Natural killer cell (primary cell): ENCODE measurements around the gene CCDC27. TPM values are rescaled to one million over a fixed set of nuclear protein-coding genes. Genes with fewer than 3 reads are reported as not detected.

Experiments
- ATAC-seq, 3 donors: fragments of 150-1000 bp in 2 of 3; fragments of 200-7000 bp in 1 of 3; cut with Tn5 transposase; 1 replicate in 1 of 3; 2 replicates in 2 of 3; pipeline ENCODE4 v1.10.0; 2021; ENCODE audit warnings: mild to moderate bottlenecking in 2 of 3, moderate library complexity in 2 of 3
- DNase-seq, 2 donors: peaks; one replicate each; pipeline versions ENCODE4 v3.0.0 to v3.0.0-alpha.2; 2013 to 2021; ENCODE audit warnings: mixed read lengths in 1 of 2
- H3K27ac ChIP-seq: one replicate; pipeline ENCODE4 v1.5.1; 2013; ENCODE audit warnings: mild to moderate bottlenecking, low read length
- H3K27me3 ChIP-seq: one replicate; pipeline ENCODE4 v1.6.1; 2013; ENCODE audit warnings: low read length; ENCODE audit not compliant: control insufficient read depth, insufficient read depth
- H3K36me3 ChIP-seq: one replicate; pipeline ENCODE4 v1.6.1; 2013; ENCODE audit warnings: low read length; ENCODE audit not compliant: control insufficient read depth, insufficient read depth
- H3K4me1 ChIP-seq: one replicate; pipeline ENCODE4 v1.6.1; 2013; ENCODE audit warnings: low read length; ENCODE audit not compliant: control insufficient read depth, insufficient read depth
- H3K4me3 ChIP-seq: one replicate; pipeline ENCODE4 v1.5.1; 2013; ENCODE audit warnings: low read length
- H3K9me3 ChIP-seq: one replicate; pipeline ENCODE4 v1.6.1; 2013; ENCODE audit warnings: low read length; ENCODE audit not compliant: control insufficient read depth, insufficient read depth
- H3K27ac Mint-ChIP-seq, 2 donors: one replicate each; pipeline ENCODE4 v1.8.0; 2022; ENCODE audit warnings: mild to moderate bottlenecking in 2 of 2, mixed read lengths in 2 of 2, moderate library complexity in 1 of 2
- H3K27me3 Mint-ChIP-seq, 2 donors: one replicate each; pipeline ENCODE4 v1.8.0; 2022; ENCODE audit warnings: low read depth in 2 of 2, mixed read lengths in 2 of 2
- H3K36me3 Mint-ChIP-seq: one replicate; pipeline ENCODE4 v1.8.0; 2022; ENCODE audit warnings: mixed read lengths
- H3K4me1 Mint-ChIP-seq, 2 donors: one replicate each; pipeline ENCODE4 v1.8.0; 2022; ENCODE audit warnings: mixed read lengths in 2 of 2
- H3K4me3 Mint-ChIP-seq: one replicate; pipeline ENCODE4 v1.8.0; 2022; ENCODE audit warnings: mild to moderate bottlenecking, moderate library complexity, mixed read lengths
- H3K9me3 Mint-ChIP-seq, 2 donors: one replicate each; pipeline ENCODE4 v1.8.0; 2022; ENCODE audit warnings: mixed read lengths in 2 of 2
- CTCF ChIP-seq: fragments of 200-600 bp; IDR thresholded peaks from one replicate; pipeline ENCODE4 v1.8.0; 2022; ENCODE audit warnings: antibody characterized with exemption
- WGBS: methylation state at CpG from one replicate; pipeline ENCODE4 v1.1.7; 2013; ENCODE audit warnings: missing lambda C conversion rate; ENCODE audit not compliant: insufficient coverage; 5-methylcytosine and 5-hydroxymethylcytosine counted together
- intact Hi-C: fragments of 100-400 bp; cut with micrococcal nuclease; formaldehyde crosslinking; loops from one replicate; pipeline ENCODE4 v1.14.2; 2022
- total RNA-seq, 4 donors: library from RNA; stranded (reverse); fragments of 120-200 nt in 1 of 4; gene quantifications; one replicate each; pipeline versions ENCODE4 v1.2.3 to v1.2.4, GENCODE V29; 2013 to 2022

CCDC27 gene
- total RNA-seq, 3 donors from 2014 or later (not counting 1 experiment from before 2014, with no cell fraction given): not detected

- no peak overlapping the region for H3K4me3 Mint-ChIP-seq
- H3K27me3 Mint-ChIP-seq: no peaks in the 10 kb centered on the region
- no peak for DNase-seq
- Histone ChIP-seq H3K4me3 (no peak overlapping the region), H3K27ac (no peak overlapping the region), H3K9me3 (no peaks in the 10 kb centered on the region), H3K27me3 (no peaks in the 10 kb centered on the region), H3K36me3 (no peaks in the 10 kb centered on the region), H3K4me1 (no peaks in the 10 kb centered on the region)
- ATAC-seq: no peak
- H3K9me3 Mint-ChIP-seq: no peaks in the 10 kb centered on the region
- WGBS: 66% methylated on average over 25 of the region's 25 CpGs
- intact Hi-C loops: no loop called here
- no peak overlapping the region for H3K27ac Mint-ChIP-seq
- TF ChIP-seq CTCF: no peak
- no peaks in the 10 kb centered on the region for H3K4me1 Mint-ChIP-seq
- no peaks in the 10 kb centered on the region for H3K36me3 Mint-ChIP-seq
Observed at GRCh38 chr1:3730543-3731247, 21.6 kb upstream of the CCDC27 start.

GRCh38 chr1:3731583-3732433 is 20.4 kb upstream of the CCDC27 start:
- no peak for DNase-seq
- H3K36me3 Mint-ChIP-seq: no peaks in the 10 kb centered on the region
- no peak for ATAC-seq
- intact Hi-C loops: no loop called here
- H3K4me3 ChIP-seq: no peak overlapping the region
- no peaks in the 10 kb centered on the region for H3K4me1 ChIP-seq
- H3K27me3 Mint-ChIP-seq: no peaks in the 10 kb centered on the region
- no peak overlapping the region for H3K27ac ChIP-seq
- H3K4me3 Mint-ChIP-seq: no peak overlapping the region
- no peaks in the 10 kb centered on the region for H3K36me3 ChIP-seq
- H3K4me1 Mint-ChIP-seq: no peaks in the 10 kb centered on the region
- no peaks in the 10 kb centered on the region for H3K9me3 ChIP-seq
- no peak overlapping the region for H3K27ac Mint-ChIP-seq
- no peaks in the 10 kb centered on the region for H3K27me3 ChIP-seq
- no peak for TF ChIP-seq CTCF
- 87% methylated on average over 25 of the region's 25 CpGs for WGBS
- H3K9me3 Mint-ChIP-seq: no peaks in the 10 kb centered on the region

- no peak for DNase-seq
- H3K4me1 Mint-ChIP-seq: no peaks in the 10 kb centered on the region
- H3K9me3 Mint-ChIP-seq: no peaks in the 10 kb centered on the region
- H3K9me3 ChIP-seq: no peaks in the 10 kb centered on the region
- intact Hi-C loops: no loop called here
- H3K27me3 ChIP-seq: no peaks in the 10 kb centered on the region
- no peak overlapping the region for H3K27ac ChIP-seq
- no peak for ATAC-seq
- H3K36me3 Mint-ChIP-seq: no peaks in the 10 kb centered on the region
- TF ChIP-seq CTCF: no peak
- no peak overlapping the region for H3K4me3 Mint-ChIP-seq
- no peaks in the 10 kb centered on the region for H3K36me3 ChIP-seq
- no peaks in the 10 kb centered on the region for H3K27me3 Mint-ChIP-seq
- 58% methylated on average over 37 of the region's 37 CpGs for WGBS
- H3K27ac Mint-ChIP-seq: no peak overlapping the region
- no peaks in the 10 kb centered on the region for H3K4me1 ChIP-seq
- H3K4me3 ChIP-seq: no peak overlapping the region
Observed at GRCh38 chr1:3732434-3733093, 19.7 kb upstream of the CCDC27 start.
